HepG2 (cell line): ENCODE measurements around the gene MB. TPM values are rescaled to one million over a fixed set of nuclear protein-coding genes. Genes with fewer than 3 reads are reported as not detected.

ENCODE experiments used
- EHMT2 ChIP-seq: fragments of 200-600 bp; sonication (generic); IDR thresholded peaks from 2 replicates; pipeline ENCODE4 v1.7.0; 2017; ENCODE audit warnings: antibody characterized with exemption, low read depth, low read length, borderline replicate concordance
- FOXP1 ChIP-seq, 2 experiments: fragments of 450-650 bp in 1 of 2; IDR thresholded peaks; 2 replicates each; pipeline ENCODE4 v1.6.1; 2017 to 2018; ENCODE audit warnings: antibody characterized with exemption in 1 of 2
- KLF9 ChIP-seq: IDR thresholded peaks from 2 replicates; pipeline ENCODE4 v1.6.1; 2016; ENCODE audit warnings: low read depth
- NFE2L1 ChIP-seq: sonication (generic); formaldehyde crosslinking; IDR thresholded peaks from 2 replicates; pipeline ENCODE4 v1.4.0; 2020; ENCODE audit warnings: missing genetic modification reagents, mild to moderate bottlenecking, borderline replicate concordance
- NFE2L2 ChIP-seq: fragments of 150-350 bp; IDR thresholded peaks from 2 replicates; pipeline ENCODE4 v1.6.1; 2014; ENCODE audit warnings: low read length
- NFKBIZ ChIP-seq: IDR thresholded peaks from 2 replicates; pipeline ENCODE4 v1.6.1; 2018; ENCODE audit warnings: missing genetic modification reagents, missing compliant biosample characterization
- SIX4 ChIP-seq: sonication (generic); formaldehyde crosslinking; IDR thresholded peaks from 2 replicates; pipeline ENCODE4 v1.4.0; 2020; ENCODE audit warnings: missing genetic modification reagents
- ZFP41 ChIP-seq: sonication (generic); formaldehyde crosslinking; IDR thresholded peaks from 2 replicates; pipeline ENCODE4 v1.4.0; 2020; ENCODE audit warnings: mild to moderate bottlenecking, missing genetic modification reagents, borderline replicate concordance
- ZNF629 ChIP-seq: sonication (generic); formaldehyde crosslinking; conservative IDR thresholded peaks from 2 replicates; pipeline ENCODE4 v1.5.0; 2020; ENCODE audit warnings: missing genetic modification reagents
- ZNF775 ChIP-seq: sonication (generic); formaldehyde crosslinking; IDR thresholded peaks from 2 replicates; pipeline ENCODE4 v1.4.0; 2020; ENCODE audit warnings: missing genetic modification reagents, mild to moderate bottlenecking, moderate library complexity, borderline replicate concordance
- polyA plus RNA-seq, 8 experiments: library from polyadenylated mRNA; depleted of rRNA in 3 of 8; stranded (reverse) in 7 of 8; unstranded in 1 of 8; fragments of >200 nt; fragmentation: Illumina TruSeq in 4 of 8; extraction: Trizol in 4 of 8; gene quantifications; 2 replicates each; pipeline versions ENCODE4 v1.2.1 to v1.2.3, GENCODE V29; 2011 to 2016; ENCODE audit warnings: low read depth in 4 of 8, missing spikeins in 1 of 8, mixed read lengths in 1 of 8; ENCODE audit not compliant: insufficient read depth in 1 of 8
- total RNA-seq, 5 experiments: library from RNA; depleted of rRNA; stranded (reverse); fragments of >200 nt; fragmentation: Illumina TruSeq; extraction: Trizol; gene quantifications; 2 replicates each; pipeline ENCODE4 v1.2.3, GENCODE V29; 2016; ENCODE audit warnings: low read depth in 1 of 5
- TF ChIP-seq, protein P1 (sequence below): sonication (generic); IDR thresholded peaks from 2 replicates; pipeline ENCODE4 v1.6.1; 2016; ENCODE audit warnings: low read depth, borderline replicate concordance
- TF ChIP-seq, protein P2 (sequence below): sonication (generic); formaldehyde crosslinking; IDR thresholded peaks from 2 replicates; pipeline ENCODE4 v1.8.0; 2022; ENCODE audit warnings: missing genetic modification reagents, low read depth, mild to moderate bottlenecking, borderline replicate concordance
- TF ChIP-seq, protein P3 (sequence below): IDR thresholded peaks from 2 replicates; pipeline ENCODE4 v1.4.0; 2020; ENCODE audit warnings: mild to moderate bottlenecking, missing genetic modification reagents
- TF ChIP-seq, protein P4 (sequence below): sonication (generic); formaldehyde crosslinking; IDR thresholded peaks from 2 replicates; pipeline ENCODE4 v1.4.0; 2020; ENCODE audit warnings: missing genetic modification reagents, borderline replicate concordance
- TF ChIP-seq, protein P5 (sequence below): IDR thresholded peaks from 2 replicates; pipeline ENCODE4 v1.6.1; 2012; ENCODE audit warnings: inconsistent platforms
- TF ChIP-seq, protein P6 (sequence below): sonication (generic); formaldehyde crosslinking; IDR thresholded peaks from 2 replicates; pipeline ENCODE4 v1.5.1; 2020; ENCODE audit warnings: missing genetic modification reagents, mild to moderate bottlenecking, borderline replicate concordance
- TF ChIP-seq, protein P7 (sequence below): sonication (generic); formaldehyde crosslinking; IDR thresholded peaks from 2 replicates; pipeline ENCODE4 v1.4.0; 2020; ENCODE audit warnings: missing genetic modification reagents, mild to moderate bottlenecking, borderline replicate concordance

The MB gene
- total and polyA plus RNA-seq, 2 of the 13 experiments (the other 11 are each of a cell fraction or from before 2014, with no cell fraction given) = 0.07 TPM; not detected in 1

DNA sequence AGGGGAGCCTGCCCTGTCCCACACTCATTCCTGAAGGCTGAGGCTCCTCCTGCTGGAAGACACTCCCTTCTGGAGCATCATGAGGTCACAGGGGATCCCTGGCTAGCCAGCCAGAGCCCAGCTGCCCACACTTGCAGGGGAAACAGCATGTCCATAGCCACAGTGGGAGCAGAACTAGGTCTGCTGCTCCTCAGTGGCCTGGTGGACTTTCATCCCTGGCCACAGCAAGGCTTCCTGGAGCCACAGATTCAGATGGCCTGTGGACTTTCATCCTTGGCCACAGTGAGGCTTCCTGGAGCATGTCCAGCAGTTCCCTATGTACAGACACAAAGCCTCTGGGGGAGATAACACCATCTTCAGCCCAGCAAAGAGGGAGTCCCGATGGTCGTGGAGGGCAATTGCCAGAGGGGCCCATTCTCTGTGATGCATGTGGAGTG is 25.2 kb upstream of the MB start (continued):
- TF ChIP-seq, protein P1, sequence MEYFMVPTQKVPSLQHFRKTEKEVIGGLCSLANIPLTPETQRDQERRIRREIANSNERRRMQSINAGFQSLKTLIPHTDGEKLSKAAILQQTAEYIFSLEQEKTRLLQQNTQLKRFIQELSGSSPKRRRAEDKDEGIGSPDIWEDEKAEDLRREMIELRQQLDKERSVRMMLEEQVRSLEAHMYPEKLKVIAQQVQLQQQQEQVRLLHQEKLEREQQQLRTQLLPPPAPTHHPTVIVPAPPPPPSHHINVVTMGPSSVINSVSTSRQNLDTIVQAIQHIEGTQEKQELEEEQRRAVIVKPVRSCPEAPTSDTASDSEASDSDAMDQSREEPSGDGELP = peak; percentile 50; the same call in 1 of the 2 replicates
- TF ChIP-seq EHMT2 (no peak), NFKBIZ (CRISPR knock-in tag) (no peak), KLF9 (no peak), NFE2L1 (CRISPR knock-in tag) (no peak), ZNF775 (CRISPR knock-in tag) (no peak), ZFP41 (no peak), FOXP1 (IDR thresholded peaks at IDR 0.05) (no peak), FOXP1 (CRISPR knock-in tag; IDR thresholded peaks at IDR 0.05) (no peak), SIX4 (CRISPR knock-in tag) (no peak), ZNF629 (CRISPR knock-in tag) (0 out of 2 replicates have a peak, but pooled peaks have one; percentile 37), NFE2L2 (no peak)
- TF ChIP-seq, protein P2, sequence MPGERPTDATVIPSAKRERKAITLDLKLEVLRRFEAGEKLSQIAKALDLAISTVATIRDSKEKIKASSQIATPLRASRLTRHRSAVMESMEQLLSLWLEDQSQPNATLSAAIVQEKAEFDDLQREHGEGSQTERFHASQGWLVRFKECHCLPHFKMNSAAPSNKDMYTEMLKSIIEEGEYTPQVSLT (CRISPR knock-in tag) = no peak
- TF ChIP-seq, protein P3, sequence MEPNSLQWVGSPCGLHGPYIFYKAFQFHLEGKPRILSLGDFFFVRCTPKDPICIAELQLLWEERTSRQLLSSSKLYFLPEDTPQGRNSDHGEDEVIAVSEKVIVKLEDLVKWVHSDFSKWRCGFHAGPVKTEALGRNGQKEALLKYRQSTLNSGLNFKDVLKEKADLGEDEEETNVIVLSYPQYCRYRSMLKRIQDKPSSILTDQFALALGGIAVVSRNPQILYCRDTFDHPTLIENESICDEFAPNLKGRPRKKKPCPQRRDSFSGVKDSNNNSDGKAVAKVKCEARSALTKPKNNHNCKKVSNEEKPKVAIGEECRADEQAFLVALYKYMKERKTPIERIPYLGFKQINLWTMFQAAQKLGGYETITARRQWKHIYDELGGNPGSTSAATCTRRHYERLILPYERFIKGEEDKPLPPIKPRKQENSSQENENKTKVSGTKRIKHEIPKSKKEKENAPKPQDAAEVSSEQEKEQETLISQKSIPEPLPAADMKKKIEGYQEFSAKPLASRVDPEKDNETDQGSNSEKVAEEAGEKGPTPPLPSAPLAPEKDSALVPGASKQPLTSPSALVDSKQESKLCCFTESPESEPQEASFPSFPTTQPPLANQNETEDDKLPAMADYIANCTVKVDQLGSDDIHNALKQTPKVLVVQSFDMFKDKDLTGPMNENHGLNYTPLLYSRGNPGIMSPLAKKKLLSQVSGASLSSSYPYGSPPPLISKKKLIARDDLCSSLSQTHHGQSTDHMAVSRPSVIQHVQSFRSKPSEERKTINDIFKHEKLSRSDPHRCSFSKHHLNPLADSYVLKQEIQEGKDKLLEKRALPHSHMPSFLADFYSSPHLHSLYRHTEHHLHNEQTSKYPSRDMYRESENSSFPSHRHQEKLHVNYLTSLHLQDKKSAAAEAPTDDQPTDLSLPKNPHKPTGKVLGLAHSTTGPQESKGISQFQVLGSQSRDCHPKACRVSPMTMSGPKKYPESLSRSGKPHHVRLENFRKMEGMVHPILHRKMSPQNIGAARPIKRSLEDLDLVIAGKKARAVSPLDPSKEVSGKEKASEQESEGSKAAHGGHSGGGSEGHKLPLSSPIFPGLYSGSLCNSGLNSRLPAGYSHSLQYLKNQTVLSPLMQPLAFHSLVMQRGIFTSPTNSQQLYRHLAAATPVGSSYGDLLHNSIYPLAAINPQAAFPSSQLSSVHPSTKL (CRISPR knock-in tag) = peak; percentile 75; the same call in 1 of the 2 replicates
- TF ChIP-seq, protein P4, sequence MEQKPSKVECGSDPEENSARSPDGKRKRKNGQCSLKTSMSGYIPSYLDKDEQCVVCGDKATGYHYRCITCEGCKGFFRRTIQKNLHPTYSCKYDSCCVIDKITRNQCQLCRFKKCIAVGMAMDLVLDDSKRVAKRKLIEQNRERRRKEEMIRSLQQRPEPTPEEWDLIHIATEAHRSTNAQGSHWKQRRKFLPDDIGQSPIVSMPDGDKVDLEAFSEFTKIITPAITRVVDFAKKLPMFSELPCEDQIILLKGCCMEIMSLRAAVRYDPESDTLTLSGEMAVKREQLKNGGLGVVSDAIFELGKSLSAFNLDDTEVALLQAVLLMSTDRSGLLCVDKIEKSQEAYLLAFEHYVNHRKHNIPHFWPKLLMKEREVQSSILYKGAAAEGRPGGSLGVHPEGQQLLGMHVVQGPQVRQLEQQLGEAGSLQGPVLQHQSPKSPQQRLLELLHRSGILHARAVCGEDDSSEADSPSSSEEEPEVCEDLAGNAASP = peak; percentile 43; the same call in 1 of the 2 replicates
- TF ChIP-seq, protein P5, sequence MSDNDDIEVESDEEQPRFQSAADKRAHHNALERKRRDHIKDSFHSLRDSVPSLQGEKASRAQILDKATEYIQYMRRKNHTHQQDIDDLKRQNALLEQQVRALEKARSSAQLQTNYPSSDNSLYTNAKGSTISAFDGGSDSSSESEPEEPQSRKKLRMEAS = no peak; the same call in 1 of the 2 replicates
- TF ChIP-seq, protein P6, sequence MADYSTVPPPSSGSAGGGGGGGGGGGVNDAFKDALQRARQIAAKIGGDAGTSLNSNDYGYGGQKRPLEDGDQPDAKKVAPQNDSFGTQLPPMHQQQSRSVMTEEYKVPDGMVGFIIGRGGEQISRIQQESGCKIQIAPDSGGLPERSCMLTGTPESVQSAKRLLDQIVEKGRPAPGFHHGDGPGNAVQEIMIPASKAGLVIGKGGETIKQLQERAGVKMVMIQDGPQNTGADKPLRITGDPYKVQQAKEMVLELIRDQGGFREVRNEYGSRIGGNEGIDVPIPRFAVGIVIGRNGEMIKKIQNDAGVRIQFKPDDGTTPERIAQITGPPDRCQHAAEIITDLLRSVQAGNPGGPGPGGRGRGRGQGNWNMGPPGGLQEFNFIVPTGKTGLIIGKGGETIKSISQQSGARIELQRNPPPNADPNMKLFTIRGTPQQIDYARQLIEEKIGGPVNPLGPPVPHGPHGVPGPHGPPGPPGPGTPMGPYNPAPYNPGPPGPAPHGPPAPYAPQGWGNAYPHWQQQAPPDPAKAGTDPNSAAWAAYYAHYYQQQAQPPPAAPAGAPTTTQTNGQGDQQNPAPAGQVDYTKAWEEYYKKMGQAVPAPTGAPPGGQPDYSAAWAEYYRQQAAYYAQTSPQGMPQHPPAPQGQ (CRISPR knock-in tag) = no peak
- TF ChIP-seq, protein P7, sequence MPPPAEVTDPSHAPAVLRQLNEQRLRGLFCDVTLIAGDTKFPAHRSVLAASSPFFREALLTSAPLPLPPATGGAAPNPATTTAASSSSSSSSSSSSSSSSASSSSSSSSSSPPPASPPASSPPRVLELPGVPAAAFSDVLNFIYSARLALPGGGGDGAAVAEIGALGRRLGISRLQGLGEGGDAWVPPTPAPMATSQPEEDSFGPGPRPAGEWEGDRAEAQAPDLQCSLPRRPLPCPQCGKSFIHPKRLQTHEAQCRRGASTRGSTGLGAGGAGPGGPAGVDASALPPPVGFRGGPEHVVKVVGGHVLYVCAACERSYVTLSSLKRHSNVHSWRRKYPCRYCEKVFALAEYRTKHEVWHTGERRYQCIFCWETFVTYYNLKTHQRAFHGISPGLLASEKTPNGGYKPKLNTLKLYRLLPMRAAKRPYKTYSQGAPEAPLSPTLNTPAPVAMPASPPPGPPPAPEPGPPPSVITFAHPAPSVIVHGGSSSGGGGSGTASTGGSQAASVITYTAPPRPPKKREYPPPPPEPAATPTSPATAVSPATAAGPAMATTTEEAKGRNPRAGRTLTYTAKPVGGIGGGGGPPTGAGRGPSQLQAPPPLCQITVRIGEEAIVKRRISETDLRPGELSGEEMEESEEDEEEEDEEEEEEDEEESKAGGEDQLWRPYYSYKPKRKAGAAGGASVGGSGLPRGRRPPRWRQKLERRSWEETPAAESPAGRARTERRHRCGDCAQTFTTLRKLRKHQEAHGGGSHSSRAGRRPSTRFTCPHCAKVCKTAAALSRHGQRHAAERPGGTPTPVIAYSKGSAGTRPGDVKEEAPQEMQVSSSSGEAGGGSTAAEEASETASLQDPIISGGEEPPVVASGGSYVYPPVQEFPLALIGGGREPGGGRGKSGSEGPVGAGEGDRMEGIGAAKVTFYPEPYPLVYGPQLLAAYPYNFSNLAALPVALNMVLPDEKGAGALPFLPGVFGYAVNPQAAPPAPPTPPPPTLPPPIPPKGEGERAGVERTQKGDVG = no peak
